ENCODE measurements around the gene GRK2.
A peak's percentile ranks its signal among the peaks of the same experiment; 100 is the strongest.
"Not testable (repeated sequence)": the region's sequence is repeated elsewhere in the genome, so short reads cannot be mapped to it uniquely, and the experiment has no call there.

GRK2 gene

DNA sequence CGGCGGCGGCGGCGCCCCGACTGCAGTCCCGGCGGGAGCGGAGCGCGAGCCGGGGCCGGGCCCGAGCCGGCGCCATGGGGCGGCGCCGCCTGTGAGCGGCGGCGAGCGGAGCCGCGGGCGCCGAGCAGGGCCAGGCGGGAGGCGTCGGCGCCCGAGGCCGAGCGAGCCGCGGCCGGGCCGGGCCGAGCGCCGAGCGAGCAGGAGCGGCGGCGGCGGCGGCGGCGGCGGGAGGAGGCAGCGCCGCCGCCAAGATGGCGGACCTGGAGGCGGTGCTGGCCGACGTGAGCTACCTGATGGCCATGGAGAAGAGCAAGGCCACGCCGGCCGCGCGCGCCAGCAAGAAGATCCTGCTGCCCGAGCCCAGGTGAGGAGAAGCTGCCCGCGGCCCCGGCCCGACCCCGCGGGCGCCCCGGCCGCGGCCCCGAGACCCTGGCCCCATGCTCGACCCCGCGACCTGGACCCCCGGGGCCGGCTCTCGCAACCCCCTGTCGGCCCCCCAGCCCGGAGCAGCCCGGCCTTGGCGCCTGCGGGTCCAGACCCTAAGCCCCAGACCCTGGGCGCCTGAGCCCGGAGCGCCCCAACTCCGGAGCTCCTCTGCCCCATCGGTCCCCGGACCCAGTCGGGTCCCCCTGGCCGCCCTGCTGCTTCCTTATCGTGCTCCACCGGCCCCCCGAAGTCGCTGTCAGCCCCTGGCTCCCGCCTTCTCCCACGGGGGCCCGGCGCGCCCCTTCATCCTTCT, at the start of gene GRK2:
Gene GRK2, plus strand, starts transcription at position 25 of the 739 bp plus-strand sequence. Its CDS starts 227 bp downstream, at position 252.
- peak in 3 of 6 experiments; percentile 41 to 47 (median 46) for DNase-seq

DNA sequence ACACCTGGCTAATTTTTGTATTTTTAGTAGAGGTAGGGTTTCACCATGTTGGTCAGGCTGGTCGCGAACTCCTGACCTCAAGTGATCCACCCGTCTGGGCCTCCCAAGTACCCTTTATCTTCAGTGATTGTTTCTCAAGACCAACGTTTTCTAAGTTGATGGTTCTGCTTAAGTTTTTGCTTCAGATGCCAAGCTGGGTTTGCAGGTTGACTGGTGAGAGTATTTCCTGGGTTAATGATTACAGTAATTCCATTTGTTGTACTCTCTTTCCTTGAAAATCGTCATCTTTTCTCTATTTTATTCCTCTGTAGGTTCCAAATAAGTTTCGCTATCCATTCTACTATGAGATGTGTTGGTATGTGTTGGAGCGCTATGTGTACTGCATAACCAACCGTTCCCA, 38.5 kb upstream of the GRK2 start:
- no peak for DNase-seq

DNA sequence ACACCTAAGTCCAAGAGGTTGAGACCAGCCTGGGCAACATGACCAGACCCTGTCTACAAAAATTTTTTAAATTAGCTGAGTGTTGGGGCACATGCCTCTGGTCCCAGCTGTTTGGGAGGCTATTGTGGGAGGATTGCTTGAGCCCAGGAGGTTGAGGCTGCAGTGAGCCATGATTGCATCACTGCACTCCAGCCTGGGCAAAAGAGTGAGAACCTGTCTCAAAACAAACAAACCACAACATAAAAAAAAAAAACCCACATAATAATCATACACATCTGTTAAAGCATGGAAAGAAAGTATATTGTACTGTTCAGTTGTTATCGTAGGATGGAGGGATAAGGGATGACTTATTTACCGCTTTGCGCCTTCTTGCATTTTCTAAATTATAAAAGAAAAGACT, 35.9 kb upstream of the GRK2 start:
- DNase-seq = no peak

DNA sequence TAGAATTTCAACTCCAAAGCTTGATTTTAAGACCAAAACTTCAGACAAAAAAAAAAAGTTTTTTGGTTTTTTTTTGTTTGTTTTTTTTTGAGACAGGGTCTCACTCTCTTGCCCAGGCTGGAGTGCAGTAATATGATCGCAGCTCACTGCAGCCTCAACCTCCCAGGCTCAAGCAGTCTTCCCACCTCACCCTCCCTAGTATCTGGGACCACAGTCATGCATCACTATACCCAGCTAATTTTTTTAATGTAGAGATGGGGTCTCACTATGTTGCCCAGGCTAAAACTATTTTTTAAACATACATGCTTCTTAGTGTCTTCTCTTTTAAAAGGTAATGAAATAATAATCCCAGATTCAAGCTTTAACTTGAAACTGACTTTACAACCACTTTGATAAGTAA, 35.4 kb upstream of the GRK2 start:
- DNase-seq = no peak

DNA sequence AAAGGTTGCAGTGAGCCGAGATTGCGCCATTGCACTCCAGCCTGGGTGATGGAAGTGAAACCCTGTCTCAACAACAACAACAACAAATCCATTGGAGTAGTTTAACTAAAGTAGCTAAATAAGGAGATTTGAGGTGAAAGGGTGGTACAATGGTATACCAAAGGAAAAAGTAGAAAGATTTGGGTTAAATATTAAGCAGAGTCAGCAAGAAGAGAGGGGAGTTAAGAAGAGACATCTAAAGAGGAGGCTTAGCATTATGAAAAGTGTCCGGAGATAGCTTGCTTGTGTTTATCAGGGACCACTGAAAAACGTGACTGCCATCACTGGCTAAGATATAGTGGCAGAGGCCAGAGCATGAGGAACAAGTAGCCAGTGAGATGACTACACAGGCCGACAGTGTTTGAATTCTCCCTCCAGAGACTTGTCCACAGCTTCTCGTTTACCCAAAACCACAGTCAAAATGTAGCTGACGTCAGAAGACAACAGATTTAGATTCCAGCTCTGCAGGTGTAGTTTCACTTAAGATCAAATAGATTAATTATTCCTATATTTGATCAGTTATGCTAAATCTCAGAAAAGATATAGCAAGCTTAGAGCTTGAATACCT, 32.6 kb upstream of the GRK2 start:
- no peak for DNase-seq

DNA sequence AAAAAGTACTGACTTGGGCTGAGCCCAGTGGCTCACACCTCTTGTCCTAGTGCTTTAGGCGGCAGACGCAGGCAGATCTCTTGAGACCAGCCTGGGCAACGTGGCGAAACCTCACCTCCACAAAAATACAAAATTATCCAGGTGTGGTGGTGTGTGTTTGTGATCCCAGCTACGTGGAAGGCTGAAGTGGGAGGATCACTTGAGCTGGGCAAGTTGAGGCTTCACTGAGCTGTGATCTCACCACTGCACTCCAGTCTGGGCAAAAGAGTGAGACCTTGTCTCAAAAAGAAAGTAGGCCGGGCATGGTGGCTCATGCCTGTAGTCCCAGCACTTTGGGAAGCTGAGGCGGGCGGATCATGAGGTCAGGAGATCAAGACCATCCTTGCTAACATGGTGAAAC, 31.7 kb upstream of the GRK2 start:
- DNase-seq = not testable (repeated sequence)

DNA sequence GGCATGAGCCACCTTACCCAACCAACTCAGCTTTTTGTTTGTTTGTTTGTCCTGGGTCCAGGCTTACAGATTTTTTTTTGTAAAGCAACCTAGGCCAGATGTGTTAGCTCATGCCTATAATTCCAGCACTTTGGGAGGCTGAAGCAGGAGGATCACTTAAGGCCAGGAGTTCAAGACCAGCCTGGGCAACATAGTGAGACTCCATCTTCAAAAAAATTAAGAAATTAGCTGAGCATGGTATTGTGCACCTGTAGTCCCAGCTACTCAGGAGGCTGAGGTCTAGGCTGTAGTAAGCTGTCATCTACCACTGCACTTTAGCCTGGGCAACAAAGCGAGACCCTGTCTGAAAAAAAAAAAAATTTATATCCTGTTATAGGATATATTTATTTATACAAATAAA, 28.7 kb upstream of the GRK2 start:
- DNase-seq = no peak

DNA sequence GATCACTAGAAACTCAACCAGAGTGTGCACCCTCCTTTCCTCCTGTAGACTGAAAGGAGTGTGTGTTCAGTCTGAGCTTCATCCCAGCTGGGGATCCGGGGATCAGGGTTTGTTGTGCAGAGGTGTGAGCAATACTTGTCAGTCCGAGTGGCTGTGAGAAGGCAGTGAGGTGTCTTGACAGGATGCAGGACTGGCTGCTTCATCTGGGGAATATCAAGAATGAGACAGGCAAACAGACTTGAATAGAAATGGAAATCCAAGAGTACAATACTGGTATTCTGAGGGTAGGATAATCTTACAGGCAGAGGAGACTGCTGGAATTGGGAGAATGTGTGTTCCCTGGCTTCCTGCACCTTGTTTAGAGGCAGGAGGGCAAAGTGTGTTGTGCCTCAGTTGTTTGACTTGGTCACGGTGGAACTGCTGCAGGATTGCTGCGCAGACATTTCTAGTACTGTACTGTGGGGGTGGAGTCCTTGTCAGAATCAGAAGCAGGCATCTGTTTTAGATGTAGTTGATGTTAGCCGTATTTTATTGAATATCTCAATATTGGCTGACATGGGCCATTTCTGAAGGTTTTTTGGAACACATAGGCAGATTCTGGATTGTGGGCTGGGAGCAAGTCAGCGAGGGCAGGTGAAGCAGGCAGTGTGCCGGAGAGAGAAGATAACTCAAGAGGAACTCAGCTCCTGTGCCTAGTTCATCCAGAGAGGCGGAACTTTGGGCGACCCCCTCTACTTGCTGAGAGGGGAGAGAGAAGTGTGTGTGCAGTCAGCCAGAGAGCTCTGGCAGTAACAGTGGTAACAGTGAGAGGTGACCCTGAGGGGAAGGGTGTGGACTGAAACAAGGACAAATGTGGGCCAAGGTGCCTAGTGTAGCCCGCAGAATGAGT, 27.1 kb upstream of the GRK2 start:
- no peak for DNase-seq

DNA sequence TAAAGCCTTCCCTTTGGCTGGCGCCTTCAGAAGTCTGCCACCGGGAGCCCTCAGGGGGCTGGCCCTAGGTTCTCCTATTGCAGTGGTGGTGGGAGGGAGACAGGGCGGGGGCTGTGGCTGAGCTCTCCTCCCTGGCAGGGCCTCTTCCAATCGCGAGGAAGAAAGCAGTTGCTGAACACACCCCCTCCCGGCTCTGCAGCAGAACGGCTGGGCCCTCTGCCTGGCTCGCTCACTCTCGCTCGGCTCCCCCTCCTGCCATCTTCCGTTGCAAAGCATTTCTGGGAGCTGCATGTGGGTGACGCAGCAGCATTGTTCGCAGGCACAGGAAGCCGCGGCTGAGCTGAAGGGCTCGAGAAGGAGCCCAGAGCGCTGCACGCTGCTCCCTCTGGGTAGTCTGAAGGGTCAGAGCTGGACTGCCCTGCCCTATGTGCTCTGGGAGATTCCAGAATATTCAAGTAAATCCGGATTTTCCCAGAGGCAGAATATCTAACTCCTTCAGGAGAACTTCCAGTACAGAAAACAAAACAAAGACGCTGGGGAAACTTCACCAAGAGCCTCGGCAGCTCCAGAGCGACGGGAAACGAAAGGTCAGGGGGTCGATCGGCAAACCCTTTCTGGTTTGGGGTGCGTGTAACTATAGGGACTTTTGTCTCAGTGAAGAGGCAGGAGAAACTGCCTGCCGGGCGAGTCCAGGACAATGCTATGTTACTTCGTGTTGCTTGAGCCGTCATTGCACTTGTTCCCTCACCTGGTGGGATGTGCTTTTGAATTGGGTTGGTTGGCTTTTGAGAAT, 26.3 kb upstream of the GRK2 start:
- peak; percentile 92 to 98 (median 96) for DNase-seq

DNA sequence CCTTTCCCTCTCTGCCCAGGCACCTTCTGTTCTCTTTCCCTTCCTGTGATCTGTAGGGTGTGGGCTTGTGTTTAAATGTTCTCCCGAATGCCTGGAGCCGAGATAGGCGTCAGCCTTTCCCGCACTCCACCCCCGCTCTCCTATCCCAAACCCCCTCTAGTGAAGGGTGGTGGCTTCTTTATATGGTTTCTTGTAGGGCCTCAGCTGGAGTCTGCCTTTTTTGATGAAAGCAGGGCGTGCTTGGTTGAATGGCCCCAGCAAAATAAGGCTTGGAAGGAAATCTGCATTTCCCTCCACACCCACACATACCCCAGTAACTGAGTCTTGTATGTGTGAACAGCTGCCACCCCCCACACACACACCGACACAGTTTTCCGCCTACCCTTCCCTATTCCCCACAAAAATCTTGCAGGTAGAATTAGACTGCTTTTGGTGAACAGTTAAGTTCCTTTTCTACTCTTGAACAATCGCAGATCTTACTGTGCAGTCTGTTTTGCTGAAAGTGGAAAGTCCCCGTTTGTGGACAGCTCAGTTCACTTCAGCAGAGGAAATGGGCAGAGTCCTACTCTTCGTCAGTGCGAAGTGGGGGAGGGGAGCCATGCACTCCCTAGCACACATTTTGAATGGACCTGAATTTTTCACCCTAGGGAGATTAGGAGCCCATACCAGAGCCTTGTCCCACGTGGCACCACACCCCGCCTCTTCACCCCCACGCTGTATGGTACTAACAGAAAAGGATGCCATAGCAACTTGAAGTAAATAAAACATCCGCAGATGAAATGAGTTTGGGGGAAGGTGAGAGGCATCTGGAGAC, 25.5 kb upstream of the GRK2 start:
- DNase-seq = peak; percentile 71 to 84 (median 82)

DNA sequence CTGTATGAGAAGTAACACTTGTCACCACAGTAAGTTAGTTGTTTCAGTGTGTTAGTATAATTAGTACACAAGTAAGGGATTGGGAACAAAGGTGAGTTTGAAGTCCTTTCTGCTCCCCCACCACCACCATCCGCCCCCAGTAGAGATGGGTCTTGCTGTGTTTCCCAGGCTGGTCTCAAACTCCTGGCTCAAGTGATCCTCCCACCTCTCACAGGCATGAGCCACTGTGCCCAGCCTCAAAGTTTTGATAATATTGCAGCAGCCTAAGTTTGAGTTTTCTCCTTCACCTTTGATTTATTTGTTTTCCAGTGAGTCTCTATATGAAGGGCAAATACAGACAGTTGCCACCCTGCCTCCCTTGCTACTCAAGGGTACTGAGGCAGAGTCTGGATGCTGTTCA, 23.7 kb upstream of the GRK2 start:
- no peak for DNase-seq

DNA sequence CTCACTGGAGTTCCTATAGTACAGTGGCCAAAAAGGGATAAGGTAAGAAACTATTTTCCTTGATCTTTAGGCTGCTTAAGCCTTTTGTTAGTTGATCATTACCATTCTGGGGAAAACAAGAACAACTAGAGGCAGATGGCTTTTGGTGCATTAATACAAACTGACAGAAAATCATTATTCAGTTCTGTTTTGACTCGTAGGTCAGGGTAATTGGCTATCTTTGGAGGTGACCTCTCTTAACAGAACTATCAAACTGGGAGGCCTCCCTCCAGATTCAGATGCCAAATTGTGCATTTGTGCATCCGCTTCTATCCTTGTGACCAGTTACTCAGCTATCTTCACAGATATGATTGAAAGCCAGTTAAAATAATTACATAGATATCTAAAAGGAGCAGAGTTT, 23.2 kb upstream of the GRK2 start:
- no peak for DNase-seq

DNA sequence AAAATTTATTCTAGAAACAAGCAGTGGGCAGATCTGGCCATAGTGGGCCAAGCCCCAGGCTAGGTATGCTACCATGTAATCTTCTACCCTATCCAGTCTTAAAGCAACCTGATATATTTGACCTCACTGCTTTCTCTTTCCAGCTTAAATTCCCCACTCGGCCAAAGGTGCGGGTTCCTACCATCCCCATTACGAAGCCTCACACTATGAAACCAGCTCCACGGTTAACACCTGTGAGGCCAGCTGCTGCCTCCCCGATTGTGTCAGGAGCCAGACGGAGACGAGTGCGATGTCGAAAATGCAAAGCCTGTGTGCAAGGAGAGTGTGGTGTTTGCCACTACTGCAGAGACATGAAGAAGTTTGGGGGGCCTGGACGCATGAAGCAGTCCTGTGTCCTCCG, 21.2 kb upstream of the GRK2 start:
- DNase-seq = no peak

DNA sequence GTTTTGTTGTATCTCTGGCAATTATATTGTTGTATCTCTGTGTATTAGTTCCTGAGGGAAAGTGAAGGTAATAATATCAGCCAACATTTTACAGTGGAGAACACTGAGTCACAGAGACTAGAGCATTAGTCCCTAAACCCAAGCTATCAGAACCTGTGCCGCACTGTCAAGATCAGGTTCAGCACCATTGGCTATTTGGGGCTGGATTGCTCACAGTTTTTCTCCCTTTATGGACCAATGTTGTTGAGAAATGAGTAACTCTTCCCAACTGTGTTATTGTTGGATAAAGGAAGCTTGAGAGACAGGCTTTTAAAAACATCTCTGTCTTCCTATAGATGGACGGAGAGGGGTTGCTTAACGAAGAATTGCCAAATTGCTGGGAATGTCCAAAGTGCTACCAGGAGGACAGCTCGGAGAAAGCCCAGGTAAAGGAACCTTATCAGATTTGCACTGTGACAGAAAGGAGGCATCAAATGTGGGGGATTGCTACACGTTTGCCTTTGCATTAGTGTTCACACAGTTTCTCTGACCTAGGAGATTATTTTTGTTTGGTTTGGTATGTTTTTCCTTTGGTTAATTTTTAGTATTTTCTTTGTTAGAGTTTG, 18.2 kb upstream of the GRK2 start:
- DNase-seq = no peak

DNA sequence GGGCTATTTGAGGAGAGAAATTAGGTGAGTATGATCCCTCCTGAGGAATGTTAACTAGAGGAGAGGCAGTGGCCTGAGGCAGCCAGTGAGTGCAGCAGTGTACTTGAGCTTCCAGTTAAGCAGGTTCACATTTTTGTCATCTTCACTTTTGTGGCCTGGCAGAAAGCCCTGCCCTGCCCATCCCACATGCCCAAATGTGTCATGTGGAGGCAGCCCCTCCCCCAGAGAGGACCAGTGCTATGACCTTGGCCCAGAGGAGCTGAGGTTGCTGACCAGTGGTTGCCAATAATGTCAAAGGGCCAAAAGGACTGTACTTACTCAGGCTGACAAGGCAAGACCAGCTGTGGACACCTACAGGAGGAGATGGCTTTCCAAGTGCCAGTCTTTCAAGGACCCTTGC, 17.6 kb upstream of the GRK2 start:
- DNase-seq = no peak

DNA sequence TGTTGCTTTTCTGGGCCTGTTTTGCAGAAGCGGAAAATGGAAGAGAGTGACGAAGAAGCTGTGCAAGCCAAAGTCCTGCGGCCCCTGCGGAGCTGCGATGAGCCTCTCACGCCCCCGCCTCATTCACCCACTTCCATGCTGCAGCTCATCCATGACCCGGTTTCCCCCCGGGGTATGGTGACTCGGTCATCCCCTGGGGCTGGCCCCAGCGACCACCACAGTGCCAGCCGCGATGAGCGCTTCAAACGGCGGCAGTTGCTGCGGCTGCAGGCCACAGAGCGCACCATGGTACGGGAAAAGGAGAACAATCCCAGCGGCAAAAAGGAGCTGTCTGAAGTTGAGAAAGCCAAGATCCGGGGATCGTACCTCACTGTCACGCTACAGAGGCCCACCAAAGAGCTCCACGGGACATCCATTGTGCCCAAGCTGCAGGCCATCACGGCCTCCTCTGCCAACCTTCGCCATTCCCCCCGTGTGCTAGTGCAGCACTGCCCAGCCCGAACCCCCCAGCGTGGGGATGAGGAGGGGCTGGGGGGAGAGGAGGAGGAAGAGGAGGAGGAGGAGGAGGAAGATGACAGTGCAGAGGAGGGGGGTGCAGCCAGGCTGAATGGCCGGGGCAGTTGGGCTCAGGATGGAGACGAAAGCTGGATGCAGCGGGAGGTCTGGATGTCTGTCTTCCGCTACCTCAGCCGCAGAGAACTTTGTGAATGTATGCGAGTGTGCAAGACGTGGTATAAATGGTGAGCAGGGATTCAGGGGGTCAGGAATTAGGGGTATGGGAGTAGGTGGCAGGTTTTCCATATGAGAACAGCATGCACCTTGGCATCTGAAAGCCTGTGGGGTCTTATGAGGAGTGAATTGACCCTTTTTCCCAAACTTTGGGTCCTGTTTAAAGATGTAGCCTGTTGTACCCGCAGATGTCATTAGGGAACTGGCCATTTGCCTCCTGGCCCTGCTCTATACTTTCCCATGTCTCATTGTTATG, 15.9 kb upstream of the GRK2 start:
- no peak for DNase-seq

DNA sequence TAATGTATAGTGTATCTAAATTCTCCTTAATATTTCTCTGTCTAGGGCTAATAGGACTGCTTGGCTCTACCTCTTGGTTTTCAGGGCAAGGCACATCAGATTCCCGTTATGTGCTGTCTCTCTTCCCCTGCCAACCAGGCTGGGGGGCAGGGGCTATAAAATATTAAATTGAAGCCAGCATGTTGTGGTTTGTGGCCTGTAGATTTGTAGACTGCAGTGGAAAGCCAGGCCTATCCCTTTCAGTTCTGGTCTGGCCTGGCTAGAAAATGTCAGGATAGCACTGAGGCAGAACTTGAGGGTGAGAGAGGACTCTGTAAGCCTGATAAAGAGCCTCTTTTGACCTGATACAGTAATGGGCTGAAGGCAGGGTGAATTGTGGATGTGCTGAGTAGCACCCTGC, 14.4 kb upstream of the GRK2 start:
- DNase-seq = no peak

DNA sequence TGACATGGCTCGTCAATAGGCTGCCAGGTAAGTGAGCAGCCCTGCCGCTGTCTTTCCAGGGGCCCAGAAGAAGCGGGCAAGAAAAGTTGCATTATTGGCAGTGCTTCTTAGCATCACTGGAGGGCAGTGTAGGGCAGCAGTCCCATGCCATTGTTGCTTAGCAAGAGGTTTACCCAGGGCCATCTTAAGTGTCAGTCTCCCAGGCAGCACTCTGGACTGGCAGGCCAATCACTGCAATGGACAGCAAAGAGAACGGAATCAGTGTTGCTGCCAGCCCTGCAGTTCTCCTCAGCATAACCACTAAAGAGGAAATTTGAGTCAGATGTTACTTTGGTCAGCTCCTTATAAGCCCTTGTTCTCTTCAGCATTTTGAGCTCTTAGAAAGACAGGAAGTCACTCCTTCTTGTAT, 13.4 kb upstream of the GRK2 start:
- peak in 3 of 6 experiments; percentile 15 to 39 (median 20) for DNase-seq

DNA sequence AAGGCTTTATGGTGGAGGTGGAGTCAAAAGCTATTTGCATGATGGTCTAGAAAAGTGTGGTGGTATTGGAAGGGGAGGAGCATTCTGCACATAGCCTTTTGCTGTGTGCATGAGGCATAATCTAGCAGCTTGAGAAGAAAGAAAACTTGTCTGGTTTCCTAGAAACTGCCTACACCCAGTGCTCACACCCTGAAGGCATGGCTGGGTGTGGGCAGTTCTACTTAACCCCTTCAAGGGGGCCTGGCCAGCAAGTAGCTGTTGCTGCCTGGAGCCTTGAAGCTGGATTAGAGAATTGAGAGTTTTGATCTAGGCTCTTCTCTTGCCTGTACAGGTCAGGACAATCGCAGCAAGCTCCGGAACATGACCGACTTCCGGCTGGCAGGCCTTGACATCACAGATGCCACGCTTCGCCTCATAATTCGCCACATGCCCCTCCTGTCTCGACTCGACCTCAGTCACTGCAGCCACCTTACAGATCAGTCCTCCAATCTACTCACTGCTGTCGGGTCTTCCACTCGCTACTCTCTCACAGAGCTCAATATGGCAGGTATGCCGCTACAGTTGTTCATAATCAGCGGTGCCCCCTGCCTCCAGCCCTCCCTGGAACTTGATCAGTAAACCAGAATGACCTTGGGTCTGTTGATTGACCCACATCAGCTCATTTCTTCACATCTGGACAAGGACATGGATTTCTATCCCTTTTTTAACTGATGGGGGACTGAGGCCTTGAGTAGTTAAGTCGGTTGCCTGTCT, 12.2 kb upstream of the GRK2 start:
- no peak for DNase-seq

DNA sequence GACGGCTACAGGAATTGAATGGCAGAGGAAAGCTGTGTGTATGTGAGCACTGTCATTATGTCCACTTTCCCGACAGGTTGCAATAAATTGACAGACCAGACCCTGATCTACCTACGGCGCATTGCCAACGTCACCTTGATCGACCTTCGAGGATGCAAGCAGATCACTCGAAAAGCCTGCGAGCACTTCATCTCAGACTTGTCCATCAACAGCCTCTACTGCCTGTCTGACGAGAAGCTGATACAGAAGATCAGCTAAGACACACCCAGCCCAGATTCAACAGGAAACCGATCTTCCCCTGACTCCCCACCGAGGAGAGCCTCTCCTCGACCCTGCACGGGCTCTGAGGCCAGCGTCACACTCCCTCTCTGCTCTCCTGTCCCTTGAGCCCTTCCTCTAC, 11.5 kb upstream of the GRK2 start:
- no peak for DNase-seq

All from stimulated activated naive CD4-positive, alpha-beta T cell (primary cell).